ENCODE data around the gene HBS1L. TPM values are rescaled to one million over a fixed set of nuclear protein-coding genes. Genes with fewer than 3 reads are reported as not detected.

HBS1L gene
- total and polyA plus RNA-seq, 2 of the 4 experiments (the other 2 are of a cell fraction): 45.1 to 120 TPM

DNA sequence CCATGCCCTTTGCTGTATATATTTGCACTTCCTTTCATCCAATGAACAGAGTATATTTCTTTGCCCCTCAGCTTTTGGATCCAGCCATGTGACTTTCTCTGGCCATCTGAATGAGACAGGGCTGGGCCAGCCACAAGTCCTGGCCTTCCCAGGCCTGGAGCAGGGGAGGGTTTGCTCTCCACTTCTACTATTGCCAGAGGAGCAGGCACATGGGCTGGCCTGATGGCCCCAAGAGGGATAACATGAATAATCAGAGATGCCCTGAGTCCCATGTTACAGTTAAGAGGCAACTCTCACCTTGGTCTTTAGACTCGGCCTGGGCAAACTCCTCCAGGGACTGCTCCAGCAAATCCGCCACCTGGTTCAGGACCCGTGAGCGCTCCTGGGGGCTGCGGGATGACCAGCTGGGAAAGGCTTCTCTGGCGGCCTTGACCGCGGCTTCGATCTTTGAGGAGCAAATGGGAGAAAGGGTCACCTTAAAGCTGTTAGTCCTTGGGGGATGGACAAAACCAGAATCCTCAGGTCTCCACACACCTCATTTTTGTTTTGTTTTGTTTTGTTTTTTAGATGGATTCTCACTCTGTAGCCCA lies 111.0 kb downstream of the HBS1L start:
- ATAC-seq (ENCODE audit: low read depth): no peak; the same call in 1 of the 2 replicates
- in situ Hi-C loops (cut with MboI; ENCODE audit: low sequenced_read_pairs): loop anchor here (5.0 kb wide), 1 partner anchor 786 kb away; no protein-coding TSS in a partner anchor

More for the DNA sequence above, 111.0 kb downstream of the HBS1L start:
- WGBS, 2 experiments (ENCODE audit: extremely low coverage in 2 of 2, insufficient read length in 1 of 2): 60% methylated on average over 1 of the region's 9 CpGs; no CpG with 5 or more reads in 1 of the 2 experiments
- POLR2A ChIA-PET (ENCODE audit: unreplicated experiment): no interaction called here
- Histone ChIP-seq H4K20me1 (ENCODE audit: insufficient read depth, low read length) (no peaks in the 10 kb centered on the region), H2AK5ac (ENCODE audit: low read depth, low read length) (no peak overlapping the region), H3K27ac (ENCODE audit: insufficient read depth, low read length) (no peak overlapping the region), H4K91ac (ENCODE audit: insufficient read depth, low read depth, low read length) (no peak overlapping the region), H3K23ac (ENCODE audit: low read depth, low read length) (no peak overlapping the region), H3K4me1 (ENCODE audit: control insufficient read depth, insufficient read depth, low read length) (peaks cover 2% of the 10 kb centered on the region; the same call in 1 of the 2 replicates), H3K18ac (ENCODE audit: low read depth, low read length) (no peak overlapping the region; the same call in 1 of the 2 replicates), H2AK9ac (replicated peaks; ENCODE audit: low read depth, low read length, poor library complexity) (no peak overlapping the region), H3K9ac (ENCODE audit: low read depth, low read length) (no peak overlapping the region), H3K9me1 (ENCODE audit: insufficient read depth, low read length) (no peaks in the 10 kb centered on the region), H3K4me2 (ENCODE audit: low read depth, low read length) (no peak overlapping the region), H2BK20ac (ENCODE audit: low read depth, low read length) (no peak overlapping the region), H2BK5ac (ENCODE audit: low read depth, low read length, poor library complexity, severe bottlenecking) (no peak overlapping the region), H2BK120ac (ENCODE audit: low read depth, low read length) (no peak overlapping the region), H3K79me1 (ENCODE audit: low read depth in 1 of 2, low read length in 2 of 2) (no peaks in the 10 kb centered on the region), H3K56ac (ENCODE audit: extremely low read depth, insufficient read depth, low read length) (no peak overlapping the region), H3K4me3 (ENCODE audit: insufficient read depth, low read depth, low read length) (no peak overlapping the region), H3K36me3 (ENCODE audit: control insufficient read depth, insufficient read depth, low read length) (no peaks in the 10 kb centered on the region), H4K5ac (ENCODE audit: low read depth, low read length) (no peak overlapping the region; the same call in 1 of the 2 replicates), H2AFZ (replicated peaks; ENCODE audit: low read length, poor library complexity) (peak overlapping the region; percentile 17), H2BK15ac (ENCODE audit: low read depth, low read length) (no peak overlapping the region), H3K27me3 (ENCODE audit: control insufficient read depth, insufficient read depth, low read length) (no peaks in the 10 kb centered on the region), H3K4ac (ENCODE audit: low read depth, low read length) (no peak overlapping the region), H4K8ac (ENCODE audit: low read depth in 2 of 2, low read length in 2 of 2) (no peak overlapping the region), H3K14ac (replicated peaks; ENCODE audit: low read depth, low read length) (no peak overlapping the region), H3K9me3 (ENCODE audit: control insufficient read depth, insufficient read depth, low read length) (no peaks in the 10 kb centered on the region)
- CTCF ChIA-PET: no interaction called here
- no peak for DNase-seq
- BruUV-seq (replicated peaks): no TSS peak
- dilution Hi-C loops (cut with HindIII; ENCODE audit: low sequenced_read_pairs, unreplicated experiment): no loop called here
- TF ChIP-seq CTCF (conservative IDR thresholded peaks at IDR 0.05; ENCODE audit: low read depth, low read length) (no peak), NFE2L2 (IDR thresholded peaks at IDR 0.05; ENCODE audit: low read depth, low read length) (no peak), SMC3 (IDR thresholded peaks at IDR 0.05; ENCODE audit: low read depth, low read length) (no peak), FOS (IDR thresholded peaks at IDR 0.05; ENCODE audit: low read depth, low read length) (no peak), ELK1 (IDR thresholded peaks at IDR 0.05; ENCODE audit: borderline replicate concordance, low read depth, low read length) (no peak), RAD21 (IDR thresholded peaks at IDR 0.05; ENCODE audit: low read length) (no peak), POLR2A (IDR thresholded peaks at IDR 0.05; ENCODE audit: low read depth, low read length) (no peak), RFX5 (IDR thresholded peaks at IDR 0.05; ENCODE audit: low read depth, low read length) (no peak), MXI1 (IDR thresholded peaks at IDR 0.05; ENCODE audit: borderline replicate concordance, low read depth, low read length) (no peak), BHLHE40 (IDR thresholded peaks at IDR 0.05; ENCODE audit: low read depth, low read length) (no peak), CEBPB (IDR thresholded peaks at IDR 0.05; ENCODE audit: low read depth, low read length) (no peak)
- intact Hi-C loops (cut with micrococcal nuclease): no loop called here

All from IMR-90 (cell line).